ENCODE data around the gene FTSJ3.

Gene FTSJ3

DNA sequence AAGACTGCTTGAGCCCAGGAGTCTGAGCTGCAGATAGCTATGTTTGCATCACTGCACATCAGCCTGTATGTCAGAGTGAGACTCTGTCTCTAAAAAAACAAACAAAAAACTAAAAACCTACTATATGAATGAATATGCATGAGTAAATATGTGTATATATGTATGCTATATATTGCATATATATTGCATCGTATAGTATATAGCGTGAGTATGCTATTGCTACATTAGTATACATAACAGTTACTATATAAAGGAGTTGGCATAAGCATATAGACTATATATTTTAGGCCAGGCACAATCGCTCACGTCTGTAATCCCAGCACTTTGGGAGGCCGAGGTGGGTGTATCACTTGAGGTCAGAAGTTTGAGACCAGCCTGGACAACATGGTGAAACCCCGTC, 37.4 kb downstream of the FTSJ3 start:
- TF ChIP-seq ZNF565 (CRISPR knock-in tag; conservative IDR thresholded peaks at IDR 0.05; ENCODE audit: low read depth) (no peak), GLIS3 (CRISPR knock-in tag; IDR thresholded peaks at IDR 0.05) (no peak), ESRRG (CRISPR knock-in tag; IDR thresholded peaks at IDR 0.05) (no peak), POU6F1 (CRISPR knock-in tag; IDR thresholded peaks at IDR 0.05; ENCODE audit: borderline replicate concordance, low read depth) (no peak), CREB5 (CRISPR knock-in tag; IDR thresholded peaks at IDR 0.05; ENCODE audit: low read depth) (no peak)
- ATAC-seq = no peak

- ATAC-seq = no peak
- TF ChIP-seq, protein P1, sequence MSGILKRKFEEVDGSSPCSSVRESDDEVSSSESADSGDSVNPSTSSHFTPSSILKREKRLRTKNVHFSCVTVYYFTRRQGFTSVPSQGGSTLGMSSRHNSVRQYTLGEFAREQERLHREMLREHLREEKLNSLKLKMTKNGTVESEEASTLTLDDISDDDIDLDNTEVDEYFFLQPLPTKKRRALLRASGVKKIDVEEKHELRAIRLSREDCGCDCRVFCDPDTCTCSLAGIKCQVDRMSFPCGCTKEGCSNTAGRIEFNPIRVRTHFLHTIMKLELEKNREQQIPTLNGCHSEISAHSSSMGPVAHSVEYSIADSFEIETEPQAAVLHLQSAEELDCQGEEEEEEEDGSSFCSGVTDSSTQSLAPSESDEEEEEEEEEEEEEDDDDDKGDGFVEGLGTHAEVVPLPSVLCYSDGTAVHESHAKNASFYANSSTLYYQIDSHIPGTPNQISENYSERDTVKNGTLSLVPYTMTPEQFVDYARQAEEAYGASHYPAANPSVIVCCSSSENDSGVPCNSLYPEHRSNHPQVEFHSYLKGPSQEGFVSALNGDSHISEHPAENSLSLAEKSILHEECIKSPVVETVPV (CRISPR knock-in tag; IDR thresholded peaks at IDR 0.05) = no peak
- no peak for TF ChIP-seq ARNTL (CRISPR knock-in tag; IDR thresholded peaks at IDR 0.05; ENCODE audit: borderline replicate concordance, low read depth)
- TF ChIP-seq TOX (CRISPR knock-in tag; IDR thresholded peaks at IDR 0.05; ENCODE audit: borderline replicate concordance) = no peak
- no peak for TF ChIP-seq ZNF565 (CRISPR knock-in tag; conservative IDR thresholded peaks at IDR 0.05; ENCODE audit: low read depth)
- TF ChIP-seq RARB (CRISPR knock-in tag; IDR thresholded peaks at IDR 0.05) = no peak
- TF ChIP-seq OSR1 (CRISPR knock-in tag; IDR thresholded peaks at IDR 0.05) = no peak
- TF ChIP-seq PPARA (CRISPR knock-in tag; IDR thresholded peaks at IDR 0.05; ENCODE audit: borderline replicate concordance) = no peak
- no peak for TF ChIP-seq ISL1 (CRISPR knock-in tag; IDR thresholded peaks at IDR 0.05)
- TF ChIP-seq TSHZ2 (CRISPR knock-in tag; IDR thresholded peaks at IDR 0.05) = no peak
- no peak for TF ChIP-seq SNAI2 (CRISPR knock-in tag; IDR thresholded peaks at IDR 0.05)
Measured at GRCh38 chr17:63786971-63787711, 40.3 kb downstream of the FTSJ3 start.

DNA sequence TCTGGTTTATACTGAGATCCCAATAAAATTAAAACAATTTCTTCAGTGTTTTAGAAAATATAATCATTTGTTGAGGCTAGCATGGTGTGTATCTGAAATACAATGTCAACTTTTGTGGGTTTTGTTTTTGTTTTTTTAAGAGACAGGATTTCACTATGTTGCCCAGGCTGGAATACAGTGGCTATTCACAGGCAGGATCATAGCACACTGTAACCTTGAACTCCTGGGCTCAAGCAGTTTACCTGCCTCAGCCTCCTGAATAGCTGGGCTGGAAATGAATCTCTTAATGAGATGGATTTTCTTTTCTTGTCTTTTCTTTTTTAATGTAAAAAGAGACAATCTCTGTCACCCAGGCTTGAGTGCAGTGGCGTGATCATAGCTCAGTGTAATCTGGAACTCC, 41.3 kb downstream of the FTSJ3 start:
- no peak for ATAC-seq
- no peak for TF ChIP-seq SNAI2 (CRISPR knock-in tag; IDR thresholded peaks at IDR 0.05)
- TF ChIP-seq CREB5 (CRISPR knock-in tag; IDR thresholded peaks at IDR 0.05; ENCODE audit: low read depth) = no peak
- TF ChIP-seq GLIS3 (CRISPR knock-in tag; IDR thresholded peaks at IDR 0.05) = no peak
- no peak for TF ChIP-seq ZFP30 (CRISPR knock-in tag; IDR thresholded peaks at IDR 0.05)
- TF ChIP-seq, protein P1 (CRISPR knock-in tag; IDR thresholded peaks at IDR 0.05) = no peak
- TF ChIP-seq PATZ1 (CRISPR knock-in tag; IDR thresholded peaks at IDR 0.05; ENCODE audit: borderline replicate concordance) = no peak

Data from SK-N-SH treated with all-trans-retinoic acid at 6 μM for 48 hours (cell line).